GM20000 (cell line): ENCODE data around the gene WDR73.

Experiments
- DNase-seq: peaks from one replicate; pipeline ENCODE4 v3.0.0; 2012; ENCODE audit warnings: low spot score
- CTCF ChIP-seq: IDR thresholded peaks from 2 replicates; pipeline ENCODE4 v1.5.1; 2012; ENCODE audit warnings: mild to moderate bottlenecking, control low read depth; ENCODE audit errors: extremely low read depth, missing control alignments

The WDR73 gene

GRCh38 chr15:84668221-84668982 is 14.3 kb upstream of the WDR73 start:
- TF ChIP-seq CTCF = no peak
- no peak for DNase-seq

- no peak for TF ChIP-seq CTCF
- no peak for DNase-seq
These were observed 12.3 kb upstream of the WDR73 start for GRCh38 chr15:84666373-84666772.

GRCh38 chr15:84661001-84661400 is 6.9 kb upstream of the WDR73 start:
- DNase-seq = no peak
- no peak for TF ChIP-seq CTCF

GRCh38 chr15:84659904-84660781 is 6.1 kb upstream of the WDR73 start:
- no peak for DNase-seq
- TF ChIP-seq CTCF = no peak

- TF ChIP-seq CTCF = no peak
- peak; percentile 19 for DNase-seq
These were observed 4.8 kb upstream of the WDR73 start for GRCh38 chr15:84658788-84659411.

- peak; percentile 89 for DNase-seq
- TF ChIP-seq CTCF = peak; percentile 48
These were observed 4.2 kb upstream of the WDR73 start, which contains the start of gene NMB for GRCh38 chr15:84658080-84658787. NMB (minus strand) TSS chr15:84658199; CDS start chr15:84658152, 47 bp downstream.

GRCh38 chr15:84657748-84658079 is 3.6 kb upstream of the WDR73 start:
- TF ChIP-seq CTCF = no peak

More at GRCh38 chr15:84657748-84658079, 3.6 kb upstream of the WDR73 start:
- no peak for DNase-seq
